Type B pancreatic cell (in vitro differentiated cells): Measurements from ENCODE around the gene CDK16. TPM values are rescaled to one million over a fixed set of nuclear protein-coding genes. Genes with fewer than 3 reads are reported as not detected.

Experiments
- DNase-seq: peaks from one replicate; pipeline ENCODE4 v3.0.0; 2021; ENCODE audit warnings: mixed read lengths; ENCODE audit not compliant: unreplicated experiment; ENCODE audit errors: extremely low spot score
- H3K27ac Mint-ChIP-seq: 2 replicates; pipeline ENCODE4 v1.8.0; 2021; ENCODE audit warnings: mild to moderate bottlenecking, mixed read lengths
- H3K27me3 Mint-ChIP-seq: 2 replicates; pipeline ENCODE4 v1.8.0; 2021; ENCODE audit warnings: mixed read lengths
- H3K36me3 Mint-ChIP-seq: 2 replicates; pipeline ENCODE4 v1.8.0; 2021; ENCODE audit warnings: mixed read lengths
- H3K4me1 Mint-ChIP-seq: one replicate; pipeline ENCODE4 v1.8.0; 2021; ENCODE audit warnings: mixed read lengths; ENCODE audit not compliant: unreplicated experiment
- H3K4me3 Mint-ChIP-seq: 2 replicates; pipeline ENCODE4 v1.8.0; 2021; ENCODE audit warnings: mild to moderate bottlenecking, mixed read lengths
- H3K9me3 Mint-ChIP-seq: 2 replicates; pipeline ENCODE4 v1.8.0; 2021; ENCODE audit warnings: mixed read lengths
- CTCF ChIP-seq: fragments of 200-600 bp; sonication (generic); conservative IDR thresholded peaks from 2 replicates; pipeline ENCODE4 v1.5.0; 2021; ENCODE audit warnings: antibody characterized with exemption, mild to moderate bottlenecking
- total RNA-seq: library from RNA; stranded (reverse); gene quantifications from 2 replicates; pipeline ENCODE4 v1.2.1, GENCODE V29; 2021; ENCODE audit warnings: low replicate concordance

The CDK16 gene
- total RNA-seq, 1 donor from 2014 or later, result 234 TPM

GRCh38 chrX:47176101-47176740, 42.3 kb upstream of the CDK16 start:
- Mint-ChIP-seq H3K36me3 (peaks cover 3% of the 10 kb centered on the region), H3K4me1 (no peaks in the 10 kb centered on the region), H3K27ac (no peak overlapping the region), H3K9me3 (no peaks in the 10 kb centered on the region), H3K27me3 (no peaks in the 10 kb centered on the region), H3K4me3 (no peak overlapping the region)
- DNase-seq, result no peak
- no peak for TF ChIP-seq CTCF

- Mint-ChIP-seq H3K27ac (no peak overlapping the region), H3K9me3 (no peaks in the 10 kb centered on the region), H3K4me3 (no peak overlapping the region), H3K4me1 (no peaks in the 10 kb centered on the region), H3K36me3 (peaks cover 3% of the 10 kb centered on the region), H3K27me3 (no peaks in the 10 kb centered on the region)
- no peak for TF ChIP-seq CTCF
- DNase-seq, result no peak
These were observed 41.4 kb upstream of the CDK16 start for GRCh38 chrX:47177079-47177478.

GRCh38 chrX:47178337-47178736, 40.1 kb upstream of the CDK16 start:
- H3K27ac Mint-ChIP-seq, result no peak overlapping the region
- H3K4me1 Mint-ChIP-seq, result no peaks in the 10 kb centered on the region
- no peak for TF ChIP-seq CTCF
- H3K27me3 Mint-ChIP-seq, result no peaks in the 10 kb centered on the region
- no peak for DNase-seq
- H3K9me3 Mint-ChIP-seq, result no peaks in the 10 kb centered on the region
- peaks cover 7% of the 10 kb centered on the region for H3K36me3 Mint-ChIP-seq
- H3K4me3 Mint-ChIP-seq, result no peak overlapping the region

DNA sequence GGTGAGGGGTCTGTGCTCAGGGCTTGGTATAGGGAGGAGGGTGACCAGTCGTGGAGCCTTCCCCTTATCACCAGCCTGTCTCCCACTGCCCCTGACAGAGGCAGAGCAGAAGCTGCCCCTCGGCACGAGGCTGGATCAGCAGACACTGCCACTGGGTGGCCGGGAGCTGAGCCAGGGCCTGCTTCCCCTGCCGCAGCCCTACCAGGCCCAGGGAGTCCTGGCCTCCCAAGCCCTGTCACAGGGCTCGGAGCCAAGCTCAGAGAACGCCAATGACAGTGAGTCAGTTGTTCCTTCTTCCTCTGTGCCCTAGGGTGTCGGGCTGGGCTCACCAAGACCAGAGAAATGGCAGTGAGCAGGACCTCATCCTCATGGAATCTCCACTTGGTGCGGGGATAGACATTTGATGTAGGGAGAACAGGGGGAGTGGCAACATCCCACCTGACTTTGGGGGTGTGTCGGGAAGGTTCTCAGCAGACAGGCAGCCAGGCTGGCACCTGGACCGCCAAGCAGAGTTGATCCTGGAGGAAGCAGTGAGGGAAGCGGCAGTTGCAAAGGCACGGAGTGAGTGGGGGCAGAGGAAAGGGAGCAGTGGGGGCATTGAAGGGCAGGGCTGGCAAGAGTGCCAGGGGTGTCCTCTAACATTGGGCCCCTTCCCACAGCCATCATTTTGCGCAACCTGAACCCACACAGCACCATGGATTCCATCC, 39.1 kb upstream of the CDK16 start:
- H3K27me3 Mint-ChIP-seq, result no peaks in the 10 kb centered on the region
- H3K4me1 Mint-ChIP-seq, result no peaks in the 10 kb centered on the region
- H3K27ac Mint-ChIP-seq, result no peak overlapping the region
- no peaks in the 10 kb centered on the region for H3K9me3 Mint-ChIP-seq
- no peak for TF ChIP-seq CTCF
- peaks cover 7% of the 10 kb centered on the region for H3K36me3 Mint-ChIP-seq
- no peak for DNase-seq
- no peak overlapping the region for H3K4me3 Mint-ChIP-seq

GRCh38 chrX:47179928-47180255, 38.6 kb upstream of the CDK16 start:
- Mint-ChIP-seq H3K4me1 (no peaks in the 10 kb centered on the region), H3K4me3 (no peak overlapping the region), H3K27me3 (no peaks in the 10 kb centered on the region), H3K27ac (no peak overlapping the region), H3K9me3 (no peaks in the 10 kb centered on the region), H3K36me3 (peaks cover 7% of the 10 kb centered on the region)
- DNase-seq, result no peak
- no peak for TF ChIP-seq CTCF
